HEK293 (cell line): ENCODE measurements around the gene GNA12.

Source experiments
- KLF1 ChIP-seq: fragments of 450-650 bp; formaldehyde crosslinking; IDR thresholded peaks from 2 replicates; pipeline ENCODE4 v1.5.1; 2016; ENCODE audit warnings: missing biosample characterization, missing genetic modification characterization
- KLF9 ChIP-seq: fragments of 450-650 bp; formaldehyde crosslinking; IDR thresholded peaks from 2 replicates; pipeline ENCODE4 v1.5.1; 2016; ENCODE audit warnings: missing biosample characterization, missing genetic modification characterization, low read depth
- MZF1 ChIP-seq: fragments of 450-650 bp; formaldehyde crosslinking; IDR thresholded peaks from 2 replicates; pipeline ENCODE4 v1.5.1; 2017; ENCODE audit warnings: missing biosample characterization, missing genetic modification characterization, borderline replicate concordance
- TCF7L2 ChIP-seq: IDR thresholded peaks from 2 replicates; pipeline ENCODE4 v1.6.1; 2011; ENCODE audit warnings: low read depth, mild to moderate bottlenecking, inconsistent platforms, low read length, moderate library complexity, borderline replicate concordance
- ZIC2 ChIP-seq: fragments of 450-650 bp; formaldehyde crosslinking; IDR thresholded peaks from 2 replicates; pipeline ENCODE4 v1.5.1; 2016; ENCODE audit warnings: missing biosample characterization, missing genetic modification characterization
- ZNF24 ChIP-seq: fragments of 450-650 bp; formaldehyde crosslinking; IDR thresholded peaks from 2 replicates; pipeline ENCODE4 v1.5.1; 2016; ENCODE audit warnings: missing biosample characterization, missing genetic modification characterization
- ZNF391 ChIP-seq: fragments of 450-650 bp; formaldehyde crosslinking; IDR thresholded peaks from 2 replicates; pipeline ENCODE4 v1.5.1; 2016; ENCODE audit warnings: low read depth, missing biosample characterization, missing genetic modification characterization, borderline replicate concordance
- ZNF394 ChIP-seq: fragments of 450-650 bp; formaldehyde crosslinking; IDR thresholded peaks from 2 replicates; pipeline ENCODE4 v1.5.1; 2016; ENCODE audit warnings: missing biosample characterization, missing genetic modification characterization, mild to moderate bottlenecking, moderate library complexity, borderline replicate concordance
- ZNF785 ChIP-seq: fragments of 450-650 bp; formaldehyde crosslinking; IDR thresholded peaks from 2 replicates; pipeline ENCODE4 v1.5.1; 2016; ENCODE audit warnings: missing biosample characterization, missing genetic modification characterization
- TF ChIP-seq, protein P1 (sequence below): fragments of 450-650 bp; formaldehyde crosslinking; IDR thresholded peaks from 2 replicates; pipeline ENCODE4 v1.5.1; 2016; ENCODE audit warnings: missing biosample characterization, missing genetic modification characterization

DNA sequence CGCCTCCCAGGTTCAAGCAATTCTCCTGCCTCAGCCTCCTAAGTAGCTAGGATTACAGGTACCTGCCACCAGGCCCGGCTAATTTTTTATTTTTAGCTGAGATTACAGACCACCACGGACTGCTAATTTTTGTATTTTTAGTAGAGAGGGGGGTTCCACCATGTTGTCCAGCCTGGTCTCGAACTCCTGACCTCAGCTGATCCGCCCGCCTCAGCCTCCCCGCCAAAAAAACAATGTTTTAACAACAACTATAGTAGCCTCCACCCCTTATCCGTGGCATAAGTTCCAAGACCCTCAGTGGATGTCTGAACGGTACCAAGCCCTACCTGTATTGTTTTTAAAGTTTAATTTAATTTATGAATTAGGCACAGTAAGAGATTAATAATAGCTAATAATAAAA lies 48.2 kb downstream of the GNA12 start:
- TF ChIP-seq, protein P1, sequence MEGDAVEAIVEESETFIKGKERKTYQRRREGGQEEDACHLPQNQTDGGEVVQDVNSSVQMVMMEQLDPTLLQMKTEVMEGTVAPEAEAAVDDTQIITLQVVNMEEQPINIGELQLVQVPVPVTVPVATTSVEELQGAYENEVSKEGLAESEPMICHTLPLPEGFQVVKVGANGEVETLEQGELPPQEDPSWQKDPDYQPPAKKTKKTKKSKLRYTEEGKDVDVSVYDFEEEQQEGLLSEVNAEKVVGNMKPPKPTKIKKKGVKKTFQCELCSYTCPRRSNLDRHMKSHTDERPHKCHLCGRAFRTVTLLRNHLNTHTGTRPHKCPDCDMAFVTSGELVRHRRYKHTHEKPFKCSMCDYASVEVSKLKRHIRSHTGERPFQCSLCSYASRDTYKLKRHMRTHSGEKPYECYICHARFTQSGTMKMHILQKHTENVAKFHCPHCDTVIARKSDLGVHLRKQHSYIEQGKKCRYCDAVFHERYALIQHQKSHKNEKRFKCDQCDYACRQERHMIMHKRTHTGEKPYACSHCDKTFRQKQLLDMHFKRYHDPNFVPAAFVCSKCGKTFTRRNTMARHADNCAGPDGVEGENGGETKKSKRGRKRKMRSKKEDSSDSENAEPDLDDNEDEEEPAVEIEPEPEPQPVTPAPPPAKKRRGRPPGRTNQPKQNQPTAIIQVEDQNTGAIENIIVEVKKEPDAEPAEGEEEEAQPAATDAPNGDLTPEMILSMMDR = no peak
- no peak for TF ChIP-seq ZNF391 (tag by site-specific recombination)
- TF ChIP-seq ZIC2 (tag by site-specific recombination) = no peak
- TF ChIP-seq TCF7L2 = no peak
- TF ChIP-seq MZF1 = no peak
- TF ChIP-seq ZNF394 = no peak
- no peak for TF ChIP-seq ZNF24 (tag by site-specific recombination)
- TF ChIP-seq KLF1 (tag by site-specific recombination) = no peak
- no peak for TF ChIP-seq KLF9 (tag by site-specific recombination)
- TF ChIP-seq ZNF785 (tag by site-specific recombination) = no peak
